GM18951 (cell line): ENCODE data around the gene EBF3.
"Not testable (repeated sequence)": the region's sequence is repeated elsewhere in the genome, so short reads cannot be mapped to it uniquely, and the experiment has no call there.

ENCODE experiments used
- POLR2A ChIP-seq: IDR thresholded peaks from 4 replicates; pipeline ENCODE4 v1.6.1; 2011; ENCODE audit warnings: mild to moderate bottlenecking; ENCODE audit not compliant: insufficient read length, insufficient read depth; ENCODE audit errors: extremely low read depth
- in situ Hi-C: fragments of 300-500 bp; cut with MboI; formaldehyde crosslinking; loops from one replicate; pipeline ENCODE4 v1.12.0; 2022; ENCODE audit warnings: low sequenced_read_pairs, mixed read lengths, inconsistent platforms; ENCODE audit not compliant: unreplicated experiment

Gene EBF3

GRCh38 chr10:129929343-129930292, 34.5 kb downstream of the EBF3 start:
- in situ Hi-C loops, result no loop called here
- no peak for TF ChIP-seq POLR2A

GRCh38 chr10:129927351-129928120, 36.5 kb downstream of the EBF3 start:
- in situ Hi-C loops, result no loop called here
- TF ChIP-seq POLR2A, result no peak

GRCh38 chr10:129926066-129927055, 37.7 kb downstream of the EBF3 start:
- TF ChIP-seq POLR2A, result no peak
- in situ Hi-C loops, result no loop called here

GRCh38 chr10:129924375-129925085, 39.5 kb downstream of the EBF3 start:
- in situ Hi-C loops, result no loop called here
- no peak for TF ChIP-seq POLR2A

GRCh38 chr10:129922598-129923123, 41.4 kb downstream of the EBF3 start:
- in situ Hi-C loops, result no loop called here
- TF ChIP-seq POLR2A, result no peak

- in situ Hi-C loops, result no loop called here
- no peak for TF ChIP-seq POLR2A
These were observed 42.1 kb downstream of the EBF3 start for GRCh38 chr10:129921801-129922597.

GRCh38 chr10:129921065-129921670, 42.9 kb downstream of the EBF3 start:
- no peak for TF ChIP-seq POLR2A
- in situ Hi-C loops, result no loop called here

GRCh38 chr10:129920187-129920586, 43.9 kb downstream of the EBF3 start:
- in situ Hi-C loops, result not testable (repeated sequence)

GRCh38 chr10:129919358-129919757, 44.7 kb downstream of the EBF3 start:
- no peak for TF ChIP-seq POLR2A
- in situ Hi-C loops, result no loop called here

GRCh38 chr10:129918836-129919235, 45.2 kb downstream of the EBF3 start:
- in situ Hi-C loops, result no loop called here
- TF ChIP-seq POLR2A, result no peak

- TF ChIP-seq POLR2A, result no peak
- in situ Hi-C loops, result no loop called here
These were observed 45.7 kb downstream of the EBF3 start for GRCh38 chr10:129918401-129918800.
